Testis (tissue), 3 donors: ENCODE results near the gene CCDC40. TPM values are rescaled to one million over a fixed set of nuclear protein-coding genes. Genes with fewer than 3 reads are reported as not detected.
A peak's percentile ranks its signal among the peaks of the same experiment; 100 is the strongest.

ENCODE experiments used
- DNase-seq: peaks from one replicate; pipeline ENCODE4 v3.0.0-alpha.2; 2019
- H3K27ac ChIP-seq, 2 donors: fragments of 200-600 bp; sonication (generic); one replicate each; pipeline ENCODE4 v1.5.1; 2019
- H3K27me3 ChIP-seq: fragments of 200-600 bp; sonication (generic); one replicate; pipeline ENCODE4 v1.5.1; 2019
- H3K36me3 ChIP-seq: fragments of 200-600 bp; sonication (generic); one replicate; pipeline ENCODE4 v1.5.1; 2017; ENCODE audit warnings: low read depth; ENCODE audit errors: missing control alignments
- H3K4me1 ChIP-seq: fragments of 200-600 bp; sonication (generic); one replicate; pipeline ENCODE4 v1.5.1; 2019
- H3K4me3 ChIP-seq, 2 donors: fragments of 200-600 bp; sonication (generic); one replicate each; pipeline ENCODE4 v1.5.1; 2017 to 2019
- H3K9me3 ChIP-seq: fragments of 200-600 bp; sonication (generic); one replicate; pipeline ENCODE4 v1.5.1; 2017
- CTCF ChIP-seq, 3 experiments: fragments of 450-650 bp in 2 of 3; fragments of 200-600 bp in 1 of 3; sonication (generic) in 1 of 3; IDR thresholded peaks; one replicate each; pipeline ENCODE4 v1.5.1; 2016 to 2019; ENCODE audit warnings: antibody characterized with exemption in 3 of 3, mild to moderate bottlenecking in 2 of 3, moderate library complexity in 1 of 3
- POLR2A ChIP-seq: fragments of 450-650 bp; IDR thresholded peaks from one replicate; pipeline ENCODE4 v1.6.1; 2017; ENCODE audit warnings: antibody characterized with exemption, mild to moderate bottlenecking, moderate library complexity
- WGBS, 2 donors: methylation state at CpG; one replicate each; pipeline ENCODE4 v1.1.5; 2018; 5-methylcytosine and 5-hydroxymethylcytosine counted together
- intact Hi-C: fragments of 100-400 bp; cut with DNase I; formaldehyde crosslinking; loops from one replicate; pipeline ENCODE4 v1.15.1; 2023; ENCODE audit warnings: low total_unique reads
- polyA plus RNA-seq: library from polyadenylated mRNA; stranded (reverse); fragments of 350-450 nt; fragmentation: Illumina TruSeq; extraction: RNeasy Lipid Tissue Mini Kit (QIAGEN cat#74804); gene quantifications from one replicate; pipeline ENCODE4 v1.2.3, GENCODE V29; 2014; ENCODE audit warnings: low read depth, low replicate concordance; ENCODE audit not compliant: insufficient read depth
- total RNA-seq, 2 donors: library from RNA; depleted of rRNA; stranded (reverse); fragments of >200 nt; gene quantifications; one replicate each; pipeline ENCODE4 v1.2.3, GENCODE V29; 2016

CCDC40 gene
- total and polyA plus RNA-seq, 3 donors from 2014 or later = 26.7 to 43.6 (median 38.6) TPM

- Histone ChIP-seq H3K36me3 (no peaks in the 10 kb centered on the region), H3K27me3 (no peaks in the 10 kb centered on the region), H3K9me3 (no peaks in the 10 kb centered on the region), H3K4me1 (no peaks in the 10 kb centered on the region), H3K4me3 (no peak overlapping the region), H3K27ac (no peak overlapping the region)
- DNase-seq = peak; percentile 9
- intact Hi-C loops = no loop called here
- TF ChIP-seq CTCF (IDR thresholded peaks at IDR 0.05) = no peak
- 85 to 86% methylated on average over 8 to 31 of the region's 31 CpGs for WGBS, 2 donors
Observed at GRCh38 chr17:80117491-80118401, 81.3 kb downstream of the CCDC40 start.

GRCh38 chr17:80118601-80119270 lies 82.3 kb downstream of the CCDC40 start:
- H3K4me3 ChIP-seq = no peak overlapping the region
- H3K27me3 ChIP-seq = no peaks in the 10 kb centered on the region
- no peaks in the 10 kb centered on the region for H3K9me3 ChIP-seq
- H3K27ac ChIP-seq = no peak overlapping the region
- H3K4me1 ChIP-seq = no peaks in the 10 kb centered on the region
- intact Hi-C loops = no loop called here
- 90 to 94% methylated on average over 11 to 35 of the region's 35 CpGs for WGBS, 2 donors
- DNase-seq = peak; percentile 4
- TF ChIP-seq POLR2A (no peak), CTCF (IDR thresholded peaks at IDR 0.05) (no peak)
- no peaks in the 10 kb centered on the region for H3K36me3 ChIP-seq

DNA sequence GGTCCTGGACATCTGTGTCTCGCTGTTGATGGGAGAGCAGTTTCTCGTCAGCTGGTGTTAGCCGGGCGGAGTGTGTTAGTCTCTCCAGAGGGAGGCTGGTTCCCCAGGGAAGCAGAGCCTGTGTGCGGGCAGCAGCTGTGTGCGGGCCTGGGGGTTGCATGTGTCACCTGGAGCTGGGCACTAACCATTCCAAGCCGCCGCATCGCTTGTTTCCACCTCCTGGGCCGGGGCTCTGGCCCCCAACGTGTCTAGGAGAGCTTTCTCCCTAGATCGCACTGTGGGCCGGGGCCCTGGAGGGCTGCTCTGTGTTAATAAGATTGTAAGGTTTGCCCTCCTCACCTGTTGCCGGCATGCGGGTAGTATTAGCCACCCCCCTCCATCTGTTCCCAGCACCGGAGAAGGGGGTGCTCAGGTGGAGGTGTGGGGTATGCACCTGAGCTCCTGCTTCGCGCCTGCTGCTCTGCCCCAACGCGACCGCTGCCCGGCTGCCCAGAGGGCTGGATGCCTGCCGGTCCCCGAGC lies 82.9 kb downstream of the CCDC40 start:
- Histone ChIP-seq H3K27ac (no peak overlapping the region), H3K4me3 (no peak overlapping the region), H3K4me1 (no peaks in the 10 kb centered on the region), H3K27me3 (no peaks in the 10 kb centered on the region), H3K9me3 (no peaks in the 10 kb centered on the region), H3K36me3 (no peaks in the 10 kb centered on the region)
- intact Hi-C loops = no loop called here
- peak; percentile 11 for DNase-seq
- TF ChIP-seq CTCF (IDR thresholded peaks at IDR 0.05) (no peak), POLR2A (no peak)
- 90 to 99% methylated on average over 9 to 24 of the region's 24 CpGs for WGBS, 2 donors

GRCh38 chr17:80119839-80120238 lies 83.4 kb downstream of the CCDC40 start:
- TF ChIP-seq POLR2A (no peak), CTCF (IDR thresholded peaks at IDR 0.05) (no peak)
- intact Hi-C loops = no loop called here

More at GRCh38 chr17:80119839-80120238, 83.4 kb downstream of the CCDC40 start:
- Histone ChIP-seq H3K4me3 (no peak overlapping the region), H3K4me1 (no peaks in the 10 kb centered on the region), H3K9me3 (no peaks in the 10 kb centered on the region), H3K27ac (no peak overlapping the region), H3K36me3 (no peaks in the 10 kb centered on the region), H3K27me3 (no peaks in the 10 kb centered on the region)
- DNase-seq = no peak
- 89 to 96% methylated on average over 9 of the region's 9 CpGs for WGBS, 2 donors
